ENCODE data around the gene NUP153.

DNA sequence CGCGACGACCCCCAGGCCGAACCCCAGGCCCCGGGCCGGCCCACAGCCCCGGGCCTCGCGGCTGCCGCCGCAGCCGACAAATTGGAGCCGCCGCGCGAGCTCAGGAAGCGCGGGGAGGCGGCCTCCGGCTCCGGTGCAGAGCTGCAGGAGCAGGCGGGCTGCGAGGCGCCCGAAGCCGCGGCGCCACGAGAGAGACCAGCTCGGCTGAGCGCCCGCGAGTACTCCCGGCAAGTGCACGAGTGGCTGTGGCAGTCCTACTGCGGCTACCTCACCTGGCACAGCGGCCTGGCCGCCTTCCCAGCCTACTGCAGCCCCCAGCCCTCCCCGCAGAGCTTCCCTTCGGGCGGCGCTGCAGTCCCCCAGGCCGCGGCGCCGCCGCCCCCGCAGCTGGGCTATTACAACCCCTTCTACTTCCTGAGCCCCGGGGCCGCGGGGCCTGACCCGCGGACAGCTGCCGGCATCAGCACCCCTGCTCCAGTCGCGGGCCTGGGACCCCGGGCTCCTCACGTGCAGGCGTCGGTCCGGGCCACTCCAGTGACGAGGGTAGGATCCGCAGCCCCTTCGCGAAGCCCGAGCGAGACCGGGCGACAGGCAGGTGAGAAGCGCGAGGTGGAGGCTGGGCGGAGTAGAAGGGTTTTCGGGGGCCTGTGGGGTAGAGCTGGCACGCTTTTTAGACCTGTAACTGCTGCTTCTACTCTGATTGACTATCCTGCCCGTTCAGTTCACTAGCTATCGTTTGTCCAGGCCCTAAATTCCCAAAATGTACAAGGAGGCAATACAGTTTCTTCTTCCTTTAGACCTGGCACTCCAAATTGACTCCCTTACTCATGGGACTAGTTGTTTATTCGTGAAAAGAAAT is 106.0 kb downstream of the NUP153 start:
- TF ChIP-seq, protein P1, sequence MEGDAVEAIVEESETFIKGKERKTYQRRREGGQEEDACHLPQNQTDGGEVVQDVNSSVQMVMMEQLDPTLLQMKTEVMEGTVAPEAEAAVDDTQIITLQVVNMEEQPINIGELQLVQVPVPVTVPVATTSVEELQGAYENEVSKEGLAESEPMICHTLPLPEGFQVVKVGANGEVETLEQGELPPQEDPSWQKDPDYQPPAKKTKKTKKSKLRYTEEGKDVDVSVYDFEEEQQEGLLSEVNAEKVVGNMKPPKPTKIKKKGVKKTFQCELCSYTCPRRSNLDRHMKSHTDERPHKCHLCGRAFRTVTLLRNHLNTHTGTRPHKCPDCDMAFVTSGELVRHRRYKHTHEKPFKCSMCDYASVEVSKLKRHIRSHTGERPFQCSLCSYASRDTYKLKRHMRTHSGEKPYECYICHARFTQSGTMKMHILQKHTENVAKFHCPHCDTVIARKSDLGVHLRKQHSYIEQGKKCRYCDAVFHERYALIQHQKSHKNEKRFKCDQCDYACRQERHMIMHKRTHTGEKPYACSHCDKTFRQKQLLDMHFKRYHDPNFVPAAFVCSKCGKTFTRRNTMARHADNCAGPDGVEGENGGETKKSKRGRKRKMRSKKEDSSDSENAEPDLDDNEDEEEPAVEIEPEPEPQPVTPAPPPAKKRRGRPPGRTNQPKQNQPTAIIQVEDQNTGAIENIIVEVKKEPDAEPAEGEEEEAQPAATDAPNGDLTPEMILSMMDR (conservative IDR thresholded peaks at IDR 0.05), result peak; percentile 9
- peak; percentile 78 for TF ChIP-seq ZFX (IDR thresholded peaks at IDR 0.05)

Measured in C4-2B (cell line).